ENCODE results near the gene ABL2.

DNA sequence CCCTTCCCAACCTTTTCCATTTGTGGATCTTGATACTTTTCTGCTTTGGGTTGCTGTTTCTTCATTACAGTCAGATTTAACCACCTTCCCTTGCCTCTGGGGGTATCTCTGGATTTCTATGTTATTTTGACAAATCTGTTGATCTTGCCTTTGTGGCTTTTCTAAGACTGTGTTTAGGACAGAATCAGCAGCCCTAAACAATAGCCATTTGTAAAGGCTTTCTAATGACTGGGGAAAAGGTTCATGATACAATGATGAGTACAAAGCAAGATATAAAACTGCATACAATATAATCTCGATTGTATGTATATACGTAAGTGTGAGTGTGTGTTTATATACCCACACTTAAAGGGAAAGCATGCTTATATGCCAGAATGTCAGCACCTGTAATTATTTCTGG lies 176.0 kb downstream of the ABL2 start:
- TF ChIP-seq, protein P1, sequence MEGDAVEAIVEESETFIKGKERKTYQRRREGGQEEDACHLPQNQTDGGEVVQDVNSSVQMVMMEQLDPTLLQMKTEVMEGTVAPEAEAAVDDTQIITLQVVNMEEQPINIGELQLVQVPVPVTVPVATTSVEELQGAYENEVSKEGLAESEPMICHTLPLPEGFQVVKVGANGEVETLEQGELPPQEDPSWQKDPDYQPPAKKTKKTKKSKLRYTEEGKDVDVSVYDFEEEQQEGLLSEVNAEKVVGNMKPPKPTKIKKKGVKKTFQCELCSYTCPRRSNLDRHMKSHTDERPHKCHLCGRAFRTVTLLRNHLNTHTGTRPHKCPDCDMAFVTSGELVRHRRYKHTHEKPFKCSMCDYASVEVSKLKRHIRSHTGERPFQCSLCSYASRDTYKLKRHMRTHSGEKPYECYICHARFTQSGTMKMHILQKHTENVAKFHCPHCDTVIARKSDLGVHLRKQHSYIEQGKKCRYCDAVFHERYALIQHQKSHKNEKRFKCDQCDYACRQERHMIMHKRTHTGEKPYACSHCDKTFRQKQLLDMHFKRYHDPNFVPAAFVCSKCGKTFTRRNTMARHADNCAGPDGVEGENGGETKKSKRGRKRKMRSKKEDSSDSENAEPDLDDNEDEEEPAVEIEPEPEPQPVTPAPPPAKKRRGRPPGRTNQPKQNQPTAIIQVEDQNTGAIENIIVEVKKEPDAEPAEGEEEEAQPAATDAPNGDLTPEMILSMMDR (IDR thresholded peaks at IDR 0.05), result no peak
- no peak for TF ChIP-seq POLR2A (IDR thresholded peaks at IDR 0.05)
